Measurements from ENCODE around the gene MAT1A. TPM values are rescaled to one million over a fixed set of nuclear protein-coding genes. Genes with fewer than 3 reads are reported as not detected.

The MAT1A gene
- total and polyA plus RNA-seq, 2 experiments from 2014 or later: 0.97 to 8.0 TPM

GRCh38 chr10:80260295-80261243 lies 28.9 kb downstream of the MAT1A start:
- Histone ChIP-seq H4K20me1 (replicated peaks; ENCODE audit: insufficient read depth) (no peaks in the 10 kb centered on the region), H3K9me2 (ENCODE audit: insufficient read depth) (no peaks in the 10 kb centered on the region), H3K27me3 (ENCODE audit: insufficient read depth) (no peaks in the 10 kb centered on the region), H3K4me2 (no peak overlapping the region), H3K4me1 (ENCODE audit: insufficient read depth) (peaks cover 13% of the 10 kb centered on the region), H3K4me3 (no peak overlapping the region), H3K79me2 (replicated peaks; ENCODE audit: insufficient read depth) (no peaks in the 10 kb centered on the region), H3F3A (replicated peaks; ENCODE audit: low read depth) (no peaks in the 10 kb centered on the region), H2AFZ (0 out of 2 replicates have a peak overlapping the region, but pooled peaks have one; percentile 39), H3K36me3 (ENCODE audit: insufficient read depth) (no peaks in the 10 kb centered on the region), H3K27ac (ENCODE audit: low read depth) (no peak overlapping the region)
- peak; percentile 78 for DNase-seq (ENCODE audit: low spot score)
- Mint-ChIP-seq H3K4me1 (peaks cover 10% of the 10 kb centered on the region), H3K36me3 (ENCODE audit: low read depth) (peaks cover 5% of the 10 kb centered on the region), H3K27ac (no peak overlapping the region), H3K27me3 (ENCODE audit: insufficient read depth, low read depth, poor library complexity) (peaks cover 7% of the 10 kb centered on the region), H3K9me3 (peaks cover 13% of the 10 kb centered on the region; the same call in 2 of the 3 replicates), H3K4me3 (no peak overlapping the region)
- peak; percentile 88 to 89 for TF ChIP-seq CTCF (conservative IDR thresholded peaks at IDR 0.05; ENCODE audit: low read depth in 2 of 2)
- TF ChIP-seq EZH2phosphoT487 (IDR thresholded peaks at IDR 0.05; ENCODE audit: unreplicated experiment): no peak
- ATAC-seq: peak; percentile 45

- Mint-ChIP-seq H3K36me3 (ENCODE audit: low read depth) (peaks cover 5% of the 10 kb centered on the region; the same call in 2 of the 3 replicates), H3K9me3 (peaks cover 13% of the 10 kb centered on the region; the same call in 2 of the 3 replicates), H3K27ac (no peak overlapping the region), H3K27me3 (ENCODE audit: insufficient read depth, low read depth, poor library complexity) (peaks cover 4% of the 10 kb centered on the region), H3K4me1 (peaks cover 6% of the 10 kb centered on the region), H3K4me3 (no peak overlapping the region)
- H3K4me1 ChIP-seq (ENCODE audit: insufficient read depth): 0 out of 2 replicates have a peak, but pooled peaks cover 5% of the 10 kb centered on the region
- H3K4me2 ChIP-seq: no peak overlapping the region
- H3K79me2 ChIP-seq (replicated peaks; ENCODE audit: insufficient read depth): no peaks in the 10 kb centered on the region
- no peaks in the 10 kb centered on the region for H3F3A ChIP-seq (replicated peaks; ENCODE audit: low read depth)
- H3K27ac ChIP-seq (ENCODE audit: low read depth): no peak overlapping the region
- H2AFZ ChIP-seq: no peak overlapping the region
- no peaks in the 10 kb centered on the region for H3K9me2 ChIP-seq (ENCODE audit: insufficient read depth)
- H3K27me3 ChIP-seq (ENCODE audit: insufficient read depth): no peaks in the 10 kb centered on the region
- H3K36me3 ChIP-seq (ENCODE audit: insufficient read depth): no peaks in the 10 kb centered on the region
- no peak for DNase-seq (ENCODE audit: low spot score)
- H4K20me1 ChIP-seq (replicated peaks; ENCODE audit: insufficient read depth): no peaks in the 10 kb centered on the region
- ATAC-seq: no peak
- H3K4me3 ChIP-seq: no peak overlapping the region
- no peak for TF ChIP-seq EZH2phosphoT487 (IDR thresholded peaks at IDR 0.05; ENCODE audit: unreplicated experiment)
- TF ChIP-seq POLR2AphosphoS5 (IDR thresholded peaks at IDR 0.05; ENCODE audit: low read depth): no peak
- TF ChIP-seq CTCF (conservative IDR thresholded peaks at IDR 0.05; ENCODE audit: low read depth in 2 of 2): no peak
- no peak for TF ChIP-seq ETS1 (IDR thresholded peaks at IDR 0.05)
- no peak for TF ChIP-seq EZH2 (IDR thresholded peaks at IDR 0.05; ENCODE audit: low read depth, unreplicated experiment)
- no peak for TF ChIP-seq REST (IDR thresholded peaks at IDR 0.05; ENCODE audit: unreplicated experiment)
- no peak for TF ChIP-seq ZNF114 (CRISPR knock-in tag; IDR thresholded peaks at IDR 0.05)
- no peak for TF ChIP-seq CREB1 (CRISPR knock-in tag; IDR thresholded peaks at IDR 0.05; ENCODE audit: low read depth)
- no peak for TF ChIP-seq ZNF331 (CRISPR knock-in tag; IDR thresholded peaks at IDR 0.05; ENCODE audit: low read depth)
These were observed 30.0 kb downstream of the MAT1A start for GRCh38 chr10:80259405-80259871.
